Vagina (tissue), 2 donors: ENCODE measurements around the gene KATNAL1. TPM values are rescaled to one million over a fixed set of nuclear protein-coding genes. Genes with fewer than 3 reads are reported as not detected.

Experiments
- DNase-seq, 2 donors: peaks; one replicate each; pipeline ENCODE4 v3.0.0-alpha.2; 2017; ENCODE audit errors: extremely low spot score in 2 of 2
- H3K27ac ChIP-seq: fragments of 200-600 bp; sonication (generic); one replicate; pipeline ENCODE4 v1.5.1; 2019
- H3K27me3 ChIP-seq: fragments of 200-600 bp; sonication (generic); one replicate; pipeline ENCODE4 v1.5.1; 2019
- H3K36me3 ChIP-seq, 2 donors: fragments of 200-600 bp; sonication (generic); one replicate each; pipeline ENCODE4 v1.5.1; 2017 to 2019
- H3K4me1 ChIP-seq: fragments of 200-600 bp; sonication (generic); one replicate; pipeline ENCODE4 v1.5.1; 2019
- H3K4me3 ChIP-seq, 2 donors: fragments of 200-600 bp; sonication (generic); 1 replicate in 1 of 2; 2 replicates in 1 of 2; pipeline ENCODE4 v1.5.1; 2016 to 2019
- H3K9me3 ChIP-seq: fragments of 200-600 bp; sonication (generic); one replicate; pipeline ENCODE4 v1.5.1; 2019
- CTCF ChIP-seq, 3 experiments: fragments of 450-650 bp in 2 of 3; fragments of 200-600 bp in 1 of 3; sonication (generic) in 1 of 3; IDR thresholded peaks; one replicate each; pipeline ENCODE4 v1.5.1; 2017 to 2019; ENCODE audit warnings: antibody characterized with exemption in 3 of 3, mild to moderate bottlenecking in 2 of 3, moderate library complexity in 2 of 3
- POLR2A ChIP-seq, 2 donors: fragments of 450-650 bp; IDR thresholded peaks; one replicate each; pipeline ENCODE4 v1.6.1; 2017; ENCODE audit warnings: antibody characterized with exemption in 2 of 2, mild to moderate bottlenecking in 2 of 2, moderate library complexity in 2 of 2
- POLR2AphosphoS5 ChIP-seq, 2 donors: sonication (generic); formaldehyde crosslinking; IDR thresholded peaks; one replicate each; pipeline ENCODE4 v1.9.0; 2017; ENCODE audit warnings: antibody characterized with exemption in 2 of 2, mild to moderate bottlenecking in 2 of 2, low read depth in 1 of 2; ENCODE audit not compliant: insufficient read depth in 1 of 2
- intact Hi-C: fragments of 100-400 bp; cut with DNase I; formaldehyde crosslinking; loops from one replicate; pipeline ENCODE4 v1.15.1; 2023
- total RNA-seq: library from RNA; depleted of rRNA; stranded (reverse); fragments of >200 nt; gene quantifications from one replicate; pipeline ENCODE4 v1.2.3, GENCODE V29; 2016

The KATNAL1 gene
- total RNA-seq, 1 donor from 2014 or later: 20.6 TPM

GRCh38 chr13:30338952-30339351 is 31.6 kb upstream of the KATNAL1 start:
- H3K36me3 ChIP-seq: no peaks in the 10 kb centered on the region
- H3K27me3 ChIP-seq: no peaks in the 10 kb centered on the region
- intact Hi-C loops: no loop called here
- no peaks in the 10 kb centered on the region for H3K9me3 ChIP-seq
- H3K4me3 ChIP-seq: no peak overlapping the region
- peaks cover 57% of the 10 kb centered on the region for H3K4me1 ChIP-seq
- H3K27ac ChIP-seq: peak overlapping the region; percentile 90
- TF ChIP-seq CTCF (IDR thresholded peaks at IDR 0.05) (no peak), POLR2A (IDR thresholded peaks at IDR 0.05) (no peak), POLR2AphosphoS5 (IDR thresholded peaks at IDR 0.05; ENCODE audit: insufficient read depth in 1 of 2, low read depth in 1 of 2) (no peak)
- DNase-seq: no peak

- H3K27ac ChIP-seq: peak overlapping the region; percentile 90
- no peaks in the 10 kb centered on the region for H3K27me3 ChIP-seq
- DNase-seq: no peak
- intact Hi-C loops: no loop called here
- H3K4me1 ChIP-seq: peaks cover 52% of the 10 kb centered on the region
- H3K9me3 ChIP-seq: no peaks in the 10 kb centered on the region
- no peaks in the 10 kb centered on the region for H3K36me3 ChIP-seq
- H3K4me3 ChIP-seq: no peak overlapping the region
- TF ChIP-seq CTCF (IDR thresholded peaks at IDR 0.05) (no peak), POLR2A (IDR thresholded peaks at IDR 0.05) (no peak), POLR2AphosphoS5 (IDR thresholded peaks at IDR 0.05; ENCODE audit: insufficient read depth in 1 of 2, low read depth in 1 of 2) (no peak)
Observed at GRCh38 chr13:30338331-30338851, 31.0 kb upstream of the KATNAL1 start.

GRCh38 chr13:30337061-30337610 is 29.8 kb upstream of the KATNAL1 start:
- Histone ChIP-seq H3K27ac (no peak overlapping the region), H3K4me1 (peaks cover 52% of the 10 kb centered on the region), H3K36me3 (no peaks in the 10 kb centered on the region), H3K9me3 (no peaks in the 10 kb centered on the region), H3K27me3 (no peaks in the 10 kb centered on the region), H3K4me3 (no peak overlapping the region)
- intact Hi-C loops: no loop called here
- no peak for DNase-seq
- TF ChIP-seq POLR2AphosphoS5 (IDR thresholded peaks at IDR 0.05; ENCODE audit: insufficient read depth in 1 of 2, low read depth in 1 of 2) (no peak), POLR2A (IDR thresholded peaks at IDR 0.05) (no peak), CTCF (IDR thresholded peaks at IDR 0.05) (no peak)

- intact Hi-C loops: no loop called here
- no peak for TF ChIP-seq POLR2A (IDR thresholded peaks at IDR 0.05)
- no peak for TF ChIP-seq POLR2AphosphoS5 (IDR thresholded peaks at IDR 0.05; ENCODE audit: insufficient read depth in 1 of 2, low read depth in 1 of 2)
- TF ChIP-seq CTCF (IDR thresholded peaks at IDR 0.05): peak in 1 of 3 experiments; percentile 15
- Histone ChIP-seq H3K36me3 (no peaks in the 10 kb centered on the region), H3K27ac (no peak overlapping the region), H3K27me3 (no peaks in the 10 kb centered on the region), H3K4me3 (no peak overlapping the region), H3K4me1 (peaks cover 49% of the 10 kb centered on the region), H3K9me3 (no peaks in the 10 kb centered on the region)
- DNase-seq: no peak
Observed at GRCh38 chr13:30334663-30335386, 27.5 kb upstream of the KATNAL1 start.

- TF ChIP-seq POLR2AphosphoS5 (IDR thresholded peaks at IDR 0.05; ENCODE audit: insufficient read depth in 1 of 2, low read depth in 1 of 2): no peak
- no peak for TF ChIP-seq CTCF (IDR thresholded peaks at IDR 0.05)
- TF ChIP-seq POLR2A (IDR thresholded peaks at IDR 0.05): no peak
- Histone ChIP-seq H3K4me3 (no peak overlapping the region), H3K36me3 (no peaks in the 10 kb centered on the region), H3K9me3 (no peaks in the 10 kb centered on the region), H3K27me3 (no peaks in the 10 kb centered on the region), H3K27ac (peak overlapping the region; percentile 0), H3K4me1 (peaks cover 37% of the 10 kb centered on the region)
- no peak for DNase-seq
- intact Hi-C loops: no loop called here
Observed at GRCh38 chr13:30333616-30334015, 26.3 kb upstream of the KATNAL1 start.
